CD4-positive, alpha-beta T cell (primary cell): ENCODE results near the gene SYCE1L. TPM values are rescaled to one million over a fixed set of nuclear protein-coding genes. Genes with fewer than 3 reads are reported as not detected.

Experiments used
- ATAC-seq: fragments of 200-7000 bp; cut with Tn5 transposase; one replicate; pipeline ENCODE4 v1.10.0; 2022; ENCODE audit warnings: mild to moderate bottlenecking; ENCODE audit not compliant: poor library complexity
- CTCF ChIA-PET: fragments of 350-600 bp; sonication (Branson Sonifier 250); formaldehyde crosslinking; loops from one replicate; lab custom pipeline; 2021; ENCODE audit warnings: antibody characterized with exemption, inconsistent platforms; lab: Charles Lee
- POLR2A ChIA-PET: fragments of 350-600 bp; sonication (Branson Sonifier 250); formaldehyde crosslinking; loops from one replicate; lab custom pipeline; 2021; ENCODE audit warnings: antibody characterized with exemption, inconsistent platforms; lab: Charles Lee
- DNase-seq, 14 experiments: peaks; one replicate each; pipeline ENCODE4 v3.0.0-alpha.2; 2013 to 2020; ENCODE audit warnings: mixed read lengths in 2 of 14
- H3K27ac ChIP-seq, 2 donors: one replicate each; pipeline versions ENCODE4 v1.5.1 to v1.7.0; 2013; ENCODE audit warnings: low read length in 2 of 2, low read depth in 1 of 2, mild to moderate bottlenecking in 1 of 2
- H3K27me3 ChIP-seq, 2 experiments: 1 replicate in 1 of 2; 2 replicates in 1 of 2; pipeline versions ENCODE4 v1.6.1 to v1.7.0; 2013; ENCODE audit warnings: low read length in 2 of 2, control low read depth in 1 of 2, mild to moderate bottlenecking in 1 of 2, moderate library complexity in 1 of 2; ENCODE audit not compliant: insufficient read depth in 2 of 2, control insufficient read depth in 1 of 2
- H3K36me3 ChIP-seq: one replicate; pipeline ENCODE4 v1.6.1; 2013; ENCODE audit warnings: low read length, control low read depth; ENCODE audit not compliant: insufficient read depth
- H3K4me1 ChIP-seq: one replicate; pipeline ENCODE4 v1.6.1; 2013; ENCODE audit warnings: low read length, control low read depth; ENCODE audit not compliant: insufficient read depth
- H3K4me3 ChIP-seq: one replicate; pipeline ENCODE4 v1.5.1; 2013; ENCODE audit warnings: mild to moderate bottlenecking, low read length, moderate library complexity
- H3K9me3 ChIP-seq, 2 experiments: 1 replicate in 1 of 2; 2 replicates in 1 of 2; pipeline versions ENCODE4 v1.6.1 to v1.7.0; 2013; ENCODE audit warnings: low read length in 2 of 2, mild to moderate bottlenecking in 2 of 2, control low read depth in 1 of 2, moderate library complexity in 1 of 2; ENCODE audit not compliant: control insufficient read depth in 1 of 2, insufficient read depth in 1 of 2
- H3K27ac Mint-ChIP-seq: one replicate; pipeline ENCODE4 v1.8.0; 2020; ENCODE audit warnings: mixed read lengths
- H3K27me3 Mint-ChIP-seq: one replicate; pipeline ENCODE4 v1.8.0; 2021; ENCODE audit warnings: mixed read lengths
- H3K36me3 Mint-ChIP-seq: one replicate; pipeline ENCODE4 v1.8.0; 2021; ENCODE audit warnings: low read depth, mixed read lengths
- H3K4me1 Mint-ChIP-seq: one replicate; pipeline ENCODE4 v1.8.0; 2021; ENCODE audit warnings: low read depth, mixed read lengths
- H3K4me3 Mint-ChIP-seq: one replicate; pipeline ENCODE4 v1.8.0; 2020; ENCODE audit warnings: mild to moderate bottlenecking, mixed read lengths
- H3K9me3 Mint-ChIP-seq: one replicate; pipeline ENCODE4 v1.8.0; 2020; ENCODE audit warnings: mixed read lengths
- CTCF ChIP-seq: fragments of 200-600 bp; IDR thresholded peaks from one replicate; pipeline ENCODE4 v1.8.0; 2022; ENCODE audit warnings: antibody characterized with exemption, mild to moderate bottlenecking
- intact Hi-C, 2 experiments: fragments of 100-400 bp; cut with DNase I in 1 of 2; cut with micrococcal nuclease in 1 of 2; formaldehyde crosslinking; loops; one replicate each; pipeline versions ENCODE4 v1.15.1 to v1.9.0; 2023 to 2025; cut with DNase I, micrococcal nuclease
- polyA plus RNA-seq, 2 donors: library from polyadenylated mRNA; unstranded; fragments of 120-200 nt; gene quantifications; one replicate each; pipeline ENCODE4 v1.2.1, GENCODE V29; 2013
- total RNA-seq, 174 experiments: library from RNA in 2 of 174; stranded (reverse) in 2 of 174; gene quantifications; one replicate each; pipeline ENCODE4 v1.2.3 and lab custom pipeline; 2021 to 2026

Gene SYCE1L
- total RNA-seq (10 to 100 TPM; 18.8 to 18.9 TPM), total RNA-seq (lab: John Stamatoyannopoulos, UW) (0.20 to 5.3 (median 1.8) reads per million in 172 experiments)
- polyA plus RNA-seq (2013, experiment 1 of 2), result 2.7 TPM
- polyA plus RNA-seq (2013, experiment 2 of 2), result 3.8 TPM

- H3K27me3 ChIP-seq, result no peaks in the 10 kb centered on the region
- peaks cover 58% of the 10 kb centered on the region for H3K36me3 Mint-ChIP-seq
- H3K9me3 ChIP-seq, result no peaks in the 10 kb centered on the region
- H3K4me1 Mint-ChIP-seq, result peaks cover 7% of the 10 kb centered on the region
- intact Hi-C loops, result loop anchor here (10.0 kb wide), 3 partner anchors 1574 to 1734 kb away; partner anchors contain the start of genes ADAT1 (in 1 of the 2), TMEM170A (in 1 of the 2) and TMEM231 (in 1 of the 2)
- peak within 1 kb of the TSS; percentile 34 for H3K4me3 Mint-ChIP-seq
- H3K27ac ChIP-seq, result no peak within 1 kb of the TSS
- peaks cover 51% of the 10 kb centered on the region for H3K36me3 ChIP-seq
- CTCF ChIA-PET, result no interaction called here
- POLR2A ChIA-PET, result no interaction called here
- no peak for TF ChIP-seq CTCF
- no peak within 1 kb of the TSS for H3K4me3 ChIP-seq
- H3K9me3 Mint-ChIP-seq, result no peaks in the 10 kb centered on the region
- ATAC-seq (no peak), DNase-seq (no peak)
- H3K4me1 ChIP-seq, result peaks cover 5% of the 10 kb centered on the region
- H3K27me3 Mint-ChIP-seq, result no peaks in the 10 kb centered on the region
- H3K27ac Mint-ChIP-seq, result no peak within 1 kb of the TSS
These were observed at the start of gene SYCE1L for GRCh38 chr16:77199211-77199610. SYCE1L (plus strand) TSS chr16:77199408; CDS start chr16:77199452, 44 bp downstream.

GRCh38 chr16:77157346-77158058, 41.7 kb upstream of the SYCE1L start:
- Mint-ChIP-seq H3K27me3 (peaks cover 29% of the 10 kb centered on the region), H3K9me3 (no peaks in the 10 kb centered on the region), H3K27ac (no peak overlapping the region), H3K4me3 (no peak overlapping the region), H3K4me1 (no peaks in the 10 kb centered on the region), H3K36me3 (no peaks in the 10 kb centered on the region)
- peaks cover 0 to 5% of the 10 kb centered on the region in 2 experiments for H3K9me3 ChIP-seq
- H3K27me3 ChIP-seq, result peaks cover 2 to 16% of the 10 kb centered on the region in 2 experiments
- H3K4me3 ChIP-seq, result no peak overlapping the region
- CTCF ChIA-PET, result no interaction called here
- H3K4me1 ChIP-seq, result no peaks in the 10 kb centered on the region
- no peak overlapping the region for H3K27ac ChIP-seq
- no peaks in the 10 kb centered on the region for H3K36me3 ChIP-seq
- intact Hi-C loops, result no loop called here
- DNase-seq (no peak), ATAC-seq (no peak)
- POLR2A ChIA-PET, result no interaction called here
- TF ChIP-seq CTCF, result no peak

GRCh38 chr16:77158293-77158692, 40.9 kb upstream of the SYCE1L start:
- H3K4me1 ChIP-seq, result no peaks in the 10 kb centered on the region
- CTCF ChIA-PET, result no interaction called here
- intact Hi-C loops, result no loop called here
- H3K9me3 ChIP-seq, result peaks cover 0 to 5% of the 10 kb centered on the region in 2 experiments
- no peaks in the 10 kb centered on the region for H3K36me3 ChIP-seq
- Mint-ChIP-seq H3K27ac (no peak overlapping the region), H3K27me3 (peaks cover 28% of the 10 kb centered on the region), H3K9me3 (no peaks in the 10 kb centered on the region), H3K4me1 (no peaks in the 10 kb centered on the region), H3K36me3 (no peaks in the 10 kb centered on the region), H3K4me3 (no peak overlapping the region)
- no peak overlapping the region for H3K4me3 ChIP-seq
- TF ChIP-seq CTCF, result no peak
- ATAC-seq (no peak), DNase-seq (no peak)
- H3K27ac ChIP-seq, result no peak overlapping the region
- POLR2A ChIA-PET, result no interaction called here
- peaks cover 10 to 11% of the 10 kb centered on the region in 2 experiments for H3K27me3 ChIP-seq
